NCI-H128 (cell line): ENCODE results near the gene SPAAR.
"Not testable (repeated sequence)": the region's sequence is repeated elsewhere in the genome, so short reads cannot be mapped to it uniquely, and the experiment has no call there.

Experiments used
- DNase-seq: peaks from one replicate; lab custom pipeline; 2025; ENCODE audit not compliant: unreplicated experiment; lab: John Stamatoyannopoulos, UW

SPAAR gene

DNA sequence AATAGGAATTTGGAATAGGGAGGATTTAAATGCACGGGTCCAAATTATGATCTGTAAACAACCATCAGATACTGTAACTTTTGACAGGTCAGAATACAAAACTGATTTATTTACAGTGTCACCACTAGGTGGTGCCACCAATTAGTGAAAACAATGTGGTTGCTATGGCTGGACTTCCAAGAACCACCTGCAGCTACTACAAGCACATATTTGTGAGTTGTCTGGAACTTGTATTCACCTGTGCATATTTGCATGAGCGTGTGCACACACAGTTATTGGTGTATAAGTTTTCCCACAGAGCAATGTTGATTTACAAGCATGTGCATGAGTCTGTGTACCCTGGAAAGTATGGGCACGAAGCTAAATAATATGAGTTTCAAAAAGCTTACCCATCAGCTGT lies 6.2 kb upstream of the SPAAR start:
- no peak for DNase-seq

DNA sequence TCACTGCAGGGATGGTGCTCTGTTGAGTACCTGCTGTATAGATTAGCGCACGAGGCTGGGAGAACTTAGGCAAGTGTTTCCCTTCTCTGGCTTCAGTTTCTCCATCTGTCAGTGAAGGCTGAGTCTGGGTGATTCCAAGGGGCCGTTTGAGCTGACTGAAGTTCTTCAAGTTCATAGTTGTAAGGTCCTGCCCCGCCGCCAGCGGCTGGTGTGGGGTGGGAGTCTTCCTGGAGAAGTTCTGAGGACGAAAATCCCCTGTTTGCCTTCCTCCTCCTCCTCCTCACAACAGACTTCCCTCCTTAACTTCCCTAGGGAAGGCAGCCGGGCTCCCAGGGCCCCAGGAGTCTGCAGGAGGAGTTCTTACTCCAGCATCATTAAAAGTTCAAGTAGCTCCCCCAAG lies 5.0 kb upstream of the SPAAR start:
- no peak for DNase-seq

DNA sequence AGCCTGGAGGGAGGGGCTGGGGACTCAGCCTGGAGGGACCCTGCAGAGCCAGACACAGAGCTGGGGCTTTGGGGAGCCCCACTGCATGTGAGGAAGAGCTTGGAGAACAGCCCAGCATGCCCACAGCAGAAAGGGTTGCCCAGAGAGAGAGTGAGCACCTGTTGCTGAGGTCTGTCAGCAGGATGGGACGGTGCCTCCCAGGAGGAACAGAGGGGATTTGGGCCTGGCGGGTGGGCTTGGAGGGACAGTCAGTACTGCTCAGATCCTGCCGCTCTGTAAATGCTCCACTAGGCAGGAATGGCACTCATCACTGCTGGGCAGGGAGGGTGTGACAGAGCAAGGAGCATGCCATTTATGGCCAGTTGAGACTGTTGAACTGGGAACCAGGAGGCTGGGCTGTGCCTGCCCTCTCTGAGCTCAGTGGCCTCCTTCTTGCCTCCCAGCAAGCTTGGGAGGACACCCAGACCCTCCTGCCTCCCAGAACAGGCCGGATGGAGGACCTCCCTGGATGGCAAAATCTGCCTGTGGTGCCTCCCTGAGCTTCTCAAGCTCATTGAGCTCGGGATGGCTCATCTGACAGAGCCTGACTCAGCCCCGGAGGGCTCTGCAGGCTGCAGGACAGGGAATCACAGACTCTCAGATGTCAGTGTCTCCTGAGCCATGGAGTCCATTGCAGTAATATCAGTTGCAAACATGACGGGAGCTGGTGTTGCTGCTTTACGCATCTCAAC lies 4.1 kb upstream of the SPAAR start:
- DNase-seq = no peak

DNA sequence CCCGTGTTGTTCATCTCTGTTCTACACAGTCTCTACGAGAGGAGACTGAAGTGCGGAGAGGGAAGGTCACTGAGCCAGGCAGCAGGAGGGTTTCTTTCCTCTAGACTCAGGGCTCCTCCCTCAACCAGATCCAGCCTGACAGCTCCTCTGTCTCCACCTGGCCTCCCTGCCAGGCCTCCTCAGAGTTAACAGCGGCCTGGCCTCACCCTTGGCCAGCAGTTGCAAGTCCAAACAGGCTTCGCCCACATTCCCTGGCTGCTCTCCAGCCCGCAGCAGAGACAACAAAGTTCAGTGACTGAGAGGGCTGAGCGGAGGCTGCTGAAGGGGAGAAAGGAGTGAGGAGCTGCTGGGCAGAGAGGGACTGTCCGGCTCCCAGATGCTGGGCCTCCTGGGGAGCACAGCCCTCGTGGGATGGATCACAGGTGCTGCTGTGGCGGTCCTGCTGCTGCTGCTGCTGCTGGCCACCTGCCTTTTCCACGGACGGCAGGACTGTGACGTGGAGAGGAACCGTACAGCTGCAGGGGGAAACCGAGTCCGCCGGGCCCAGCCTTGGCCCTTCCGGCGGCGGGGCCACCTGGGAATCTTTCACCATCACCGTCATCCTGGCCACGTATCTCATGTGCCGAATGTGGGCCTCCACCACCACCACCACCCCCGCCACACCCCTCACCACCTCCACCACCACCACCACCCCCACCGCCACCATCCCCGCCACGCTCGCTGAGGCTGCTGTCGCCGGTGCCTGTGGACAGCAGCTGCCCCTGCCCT lies 3.2 kb upstream of the SPAAR start, which contains the start of gene HRCT1:
HRCT1 (plus strand) TSS at position 291 of the 768 bp plus-strand sequence; CDS start at position 377, 86 bp downstream.
- DNase-seq = no peak

DNA sequence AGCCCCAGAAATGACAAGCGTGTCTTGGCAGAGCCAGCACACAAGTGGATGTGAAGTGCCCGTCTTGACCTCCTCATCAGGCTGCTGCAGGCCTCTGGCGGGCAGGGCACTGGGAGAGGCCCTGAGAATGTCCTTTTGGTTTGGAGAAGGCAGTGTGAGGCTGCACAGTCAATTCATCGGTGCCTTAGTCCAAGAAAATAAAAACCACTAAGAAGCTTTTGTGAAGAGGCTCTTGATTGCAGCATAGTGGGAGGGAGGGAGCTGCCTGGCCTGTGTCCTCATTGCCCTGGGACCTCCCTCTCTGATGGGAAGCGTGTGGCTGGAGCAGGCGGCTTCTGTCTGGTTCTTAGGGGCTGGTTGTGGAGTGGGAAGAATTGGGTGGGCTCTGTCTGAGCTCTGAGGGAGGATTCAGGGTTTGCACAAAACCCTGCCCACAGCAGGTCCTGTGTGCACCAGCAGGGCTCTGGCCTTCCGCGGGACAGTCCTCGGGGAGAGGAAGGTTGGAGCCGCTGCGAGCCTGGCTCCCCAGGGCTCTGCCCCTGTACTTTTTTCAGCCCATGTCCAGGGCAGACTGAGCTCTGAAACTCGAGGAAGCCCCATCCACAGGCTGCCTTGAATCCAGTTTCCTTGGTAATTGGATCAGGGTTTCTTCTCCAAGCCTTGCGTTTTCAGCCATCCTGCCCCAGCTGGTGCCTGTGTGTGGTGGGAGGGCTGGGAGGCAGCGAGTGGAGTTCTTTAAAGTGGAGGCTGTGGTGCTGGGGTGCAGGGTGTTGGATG lies 2.2 kb upstream of the SPAAR start:
- DNase-seq = no peak

DNA sequence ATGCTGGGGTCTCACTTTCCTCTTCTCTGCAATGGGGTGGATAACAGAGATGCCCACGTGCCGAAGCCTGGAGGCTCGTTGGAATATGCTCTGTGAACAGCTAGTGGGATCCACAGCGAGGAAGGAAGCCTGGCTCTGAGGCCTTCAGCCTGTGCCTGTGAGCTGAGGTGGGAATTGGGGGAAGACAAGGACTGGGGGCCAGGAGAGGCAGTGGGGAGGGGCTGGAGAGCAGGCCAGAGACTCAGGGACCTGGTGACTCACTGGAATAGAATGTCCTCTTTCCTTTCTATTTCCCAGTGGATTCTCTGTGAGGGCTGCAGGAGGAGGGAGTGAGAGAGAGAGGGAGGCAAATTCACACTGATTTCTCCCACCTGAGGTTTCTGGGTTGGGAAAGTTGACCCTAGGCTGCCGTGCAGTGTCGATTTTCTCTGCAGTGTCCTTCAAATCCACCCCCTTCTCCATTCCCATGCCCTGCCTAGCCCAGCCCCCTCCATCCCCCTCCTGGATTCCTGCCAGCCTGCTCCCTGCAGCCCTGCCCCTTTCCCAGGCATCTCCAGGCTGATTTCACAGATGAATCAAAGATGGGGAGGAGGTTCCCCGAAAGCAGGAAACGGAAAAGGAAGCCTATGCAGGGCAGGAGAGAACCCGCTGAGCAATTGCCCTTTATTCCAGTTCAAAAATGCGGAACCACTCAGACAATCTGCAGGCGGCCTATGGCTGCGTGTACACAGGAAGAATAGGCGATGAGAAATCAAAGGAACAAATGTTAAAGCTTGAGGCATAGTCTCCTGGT lies 1.4 kb upstream of the SPAAR start:
- DNase-seq = no peak

DNA sequence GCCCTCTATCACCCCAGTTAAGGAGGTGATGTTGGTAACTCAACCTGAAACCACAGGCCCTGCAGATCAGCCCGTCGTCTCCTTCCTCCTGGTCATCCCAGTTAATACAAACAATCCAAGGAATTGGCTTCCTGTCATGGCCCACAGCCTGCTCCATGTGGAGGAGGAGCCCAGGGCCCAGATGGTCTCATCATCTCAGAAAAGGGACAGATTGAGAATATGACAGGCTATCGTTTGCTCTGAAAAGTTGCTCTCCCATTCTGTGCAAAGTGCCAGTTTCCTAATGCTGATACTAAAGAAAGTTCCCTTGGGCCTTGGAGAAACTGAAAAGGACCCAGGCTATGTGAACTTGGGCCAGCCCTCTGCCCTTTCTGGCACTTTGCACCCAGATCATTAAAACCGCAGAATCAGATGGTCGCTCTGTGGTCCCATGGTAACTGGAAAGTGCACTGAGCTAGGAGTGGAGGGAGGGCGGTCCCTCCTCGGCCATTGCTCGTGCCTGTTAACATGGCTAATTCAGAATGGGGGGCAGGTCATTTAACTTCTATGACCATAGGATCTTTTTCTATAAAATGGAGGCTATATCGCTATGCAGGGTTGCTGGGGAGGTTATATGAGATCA lies 675 bp upstream of the SPAAR start:
- DNase-seq = no peak

DNA sequence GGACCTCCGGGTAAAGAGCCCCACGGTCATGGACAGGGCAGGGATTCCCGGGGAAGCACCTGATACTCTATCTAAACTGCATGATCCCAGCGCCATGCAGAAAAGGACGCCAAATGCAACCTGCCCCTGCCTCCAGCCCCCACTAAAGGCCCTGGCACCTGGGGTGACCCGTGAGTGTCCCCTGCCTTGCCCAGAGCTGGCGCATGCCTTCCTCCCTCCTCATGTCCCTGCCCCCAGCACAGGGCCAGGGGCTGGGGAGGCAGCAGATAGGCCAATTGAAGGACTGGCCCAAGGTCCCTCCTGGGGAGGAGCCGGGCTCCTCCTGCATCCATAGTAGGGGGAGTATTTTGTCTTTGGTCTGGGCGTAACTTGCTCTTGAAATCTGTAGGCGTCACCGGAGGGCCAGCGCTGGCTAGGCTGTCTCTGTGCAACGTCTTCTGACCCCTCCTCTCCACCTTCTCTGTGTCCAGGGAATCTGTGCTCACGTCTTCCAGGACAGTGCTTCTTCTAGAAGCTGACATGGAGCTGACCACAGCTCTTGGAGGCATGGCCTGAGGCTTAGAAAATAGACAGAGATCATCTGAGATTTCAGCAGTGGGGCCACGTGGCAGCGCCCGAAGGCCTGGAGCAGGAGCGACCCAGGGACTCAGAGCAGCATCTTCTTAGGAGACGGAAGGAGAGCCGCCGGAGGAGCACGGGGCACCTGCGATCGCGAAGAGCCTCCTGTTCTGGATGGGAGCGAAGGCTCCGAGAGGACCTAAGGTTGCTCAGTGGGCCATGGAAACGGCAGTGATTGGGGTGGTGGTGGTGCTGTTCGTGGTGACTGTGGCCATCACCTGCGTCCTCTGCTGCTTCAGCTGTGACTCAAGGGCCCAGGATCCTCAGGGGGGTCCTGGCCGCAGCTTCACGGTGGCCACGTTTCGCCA lies 660 bp downstream of the SPAAR start:
- no peak for DNase-seq

DNA sequence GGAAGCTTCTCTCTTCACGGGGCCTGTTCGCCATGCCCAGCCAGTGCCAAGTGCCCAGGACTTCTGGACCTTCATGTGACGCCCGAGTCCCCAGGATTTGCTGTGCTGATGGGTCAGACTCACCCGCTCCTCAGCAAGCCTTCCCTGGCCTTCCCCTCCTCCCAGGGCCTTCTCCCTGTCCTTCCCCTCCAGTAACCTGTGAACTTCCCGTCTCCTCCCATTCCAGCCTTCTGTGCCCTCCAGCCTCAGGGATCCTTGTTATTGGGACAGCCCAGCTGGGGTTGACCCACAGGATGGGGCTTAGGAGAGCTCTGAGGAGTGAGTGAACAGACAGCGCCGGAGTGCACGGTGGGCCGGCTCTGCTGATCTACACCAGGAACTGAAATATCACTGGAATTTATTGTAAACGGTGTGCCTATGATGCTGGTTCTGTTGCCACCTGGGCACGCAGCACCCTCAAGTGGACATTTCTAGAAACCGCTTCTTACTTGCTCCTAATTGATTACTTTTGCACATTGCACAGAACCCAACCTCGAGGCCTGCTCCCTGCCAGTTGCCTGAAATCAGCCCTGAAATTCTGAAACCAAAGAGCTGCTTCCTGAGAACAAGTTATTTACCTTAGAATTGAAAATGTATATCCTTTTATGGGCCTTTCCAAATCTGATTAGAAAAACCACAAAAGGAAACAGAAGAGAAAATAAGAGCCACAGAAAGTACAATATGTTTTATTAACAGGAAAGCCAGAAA lies 1.5 kb downstream of the SPAAR start:
- no peak for DNase-seq

DNA sequence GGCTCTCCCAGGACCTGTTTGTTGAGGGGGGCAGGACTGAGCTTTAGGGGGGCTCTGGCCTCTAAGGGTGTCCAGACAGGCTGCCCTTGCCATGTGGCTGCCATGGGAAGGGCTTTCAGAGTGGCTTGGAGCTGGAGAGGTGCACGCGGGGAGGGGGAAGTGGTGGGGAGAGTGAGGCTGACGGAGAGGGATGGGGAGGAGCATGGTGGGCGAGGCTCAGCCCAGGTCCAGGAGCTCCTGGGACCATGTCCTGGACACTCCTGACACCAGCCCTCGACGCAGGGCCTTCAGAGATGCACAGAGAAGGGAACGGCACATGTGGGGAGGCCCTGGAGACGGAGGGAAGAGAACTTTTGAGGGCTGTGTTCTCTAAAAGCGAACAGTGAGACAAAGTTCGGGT lies 2.4 kb downstream of the SPAAR start:
- no peak for DNase-seq

DNA sequence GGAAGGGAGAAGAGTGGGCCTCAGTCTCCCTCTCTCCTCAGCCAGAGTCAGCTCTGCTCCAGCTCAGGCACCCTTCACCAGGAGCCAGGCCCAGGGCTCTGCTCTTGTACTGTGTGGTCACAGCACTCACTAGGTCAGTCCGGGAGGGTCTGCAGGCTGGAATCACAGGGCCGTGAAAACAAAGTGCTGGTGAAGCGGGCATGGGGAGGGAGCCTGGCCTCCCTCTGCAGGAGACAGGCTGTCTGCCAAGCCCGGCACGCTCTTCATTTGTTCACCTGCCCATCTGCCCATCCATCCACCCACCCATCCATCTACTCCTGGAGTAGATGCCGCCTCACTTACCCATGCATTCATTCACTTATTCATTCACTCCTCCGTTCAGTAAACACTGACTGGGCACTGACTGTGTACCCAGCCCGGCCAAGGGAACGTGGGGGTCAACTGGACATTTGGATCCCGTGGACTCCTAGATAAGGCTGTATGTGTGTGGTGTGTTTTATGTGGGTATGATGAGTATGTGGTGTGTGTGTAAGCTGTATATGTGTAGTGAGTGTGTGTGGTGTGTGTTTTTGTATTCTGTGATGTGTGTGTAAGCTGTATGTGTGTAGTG lies 3.6 kb downstream of the SPAAR start:
- DNase-seq = no peak

DNA sequence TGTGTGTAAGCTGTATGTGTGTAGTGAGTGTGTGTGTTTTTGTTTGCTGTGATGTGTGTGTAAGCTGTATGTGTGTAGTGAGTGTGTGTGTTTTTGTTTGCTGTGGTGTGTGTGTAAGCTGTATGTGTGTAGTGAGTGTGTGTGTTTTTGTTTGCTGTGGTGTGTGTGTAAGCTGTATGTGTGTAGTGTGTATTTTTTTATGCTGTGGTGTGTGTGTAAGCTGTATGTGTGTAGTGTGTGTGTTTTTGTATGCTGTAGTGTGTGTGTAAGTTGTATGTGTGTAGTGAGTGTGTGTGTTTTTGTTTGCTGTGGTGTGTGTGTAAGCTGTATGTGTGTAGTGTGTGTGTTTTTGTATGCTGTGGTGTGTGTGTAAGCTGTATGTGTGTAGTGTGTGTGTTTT lies 4.1 kb downstream of the SPAAR start:
- DNase-seq = not testable (repeated sequence)

DNA sequence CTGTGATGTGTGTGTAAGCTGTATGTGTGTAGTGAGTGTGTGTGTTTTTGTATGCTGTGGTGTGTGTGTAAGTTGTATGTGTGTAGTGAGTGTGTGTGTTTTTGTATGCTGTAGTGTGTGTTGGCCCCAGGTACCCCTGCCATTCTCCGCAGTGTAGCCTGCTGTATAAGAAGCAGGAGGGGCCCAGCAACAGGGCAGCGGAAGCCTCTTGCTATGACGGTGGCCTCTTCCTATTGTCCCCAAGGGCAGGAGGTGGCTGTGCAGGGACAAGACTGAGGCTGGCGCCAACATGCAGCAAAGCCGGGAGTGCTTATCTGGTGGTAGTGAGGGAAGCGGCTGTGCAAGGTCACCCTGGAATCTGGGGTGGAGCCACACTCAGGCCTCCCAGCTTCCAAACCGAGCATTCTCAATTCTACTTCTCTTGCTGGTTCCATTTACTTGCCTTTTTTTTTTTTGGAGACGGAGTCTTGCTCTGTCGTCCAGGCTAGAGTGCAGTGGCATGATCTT lies 5.1 kb downstream of the SPAAR start:
- no peak for DNase-seq

DNA sequence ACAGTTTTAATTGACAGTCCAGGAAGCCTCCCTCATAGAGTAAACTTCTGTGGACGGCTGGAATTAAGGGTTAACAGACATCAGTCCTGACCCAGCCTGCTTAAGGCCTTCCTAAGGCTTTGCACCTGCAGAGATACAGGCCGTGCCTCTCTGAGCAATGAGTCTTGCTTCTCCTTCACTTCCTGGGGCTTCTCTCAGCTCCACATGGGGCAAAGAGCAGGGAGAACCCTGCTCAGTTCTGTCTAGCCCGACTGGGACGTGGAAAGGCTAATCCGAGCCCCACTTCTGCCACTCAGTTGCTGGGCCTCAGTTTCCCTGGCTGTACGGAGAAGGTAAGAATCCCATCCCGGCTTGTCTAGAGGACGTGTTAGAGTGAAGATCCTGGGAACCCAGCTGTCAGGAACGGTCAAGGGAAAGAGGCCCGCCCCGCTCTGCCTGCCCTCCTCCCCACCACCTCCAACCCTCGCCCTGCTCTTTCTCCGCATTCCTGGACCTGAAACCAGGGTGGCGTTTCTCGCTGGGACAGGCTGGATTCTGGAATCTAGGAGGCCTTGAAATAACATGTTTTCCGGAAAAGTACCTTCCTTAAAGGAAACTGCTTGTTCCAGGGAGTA lies 6.5 kb downstream of the SPAAR start:
- no peak for DNase-seq

DNA sequence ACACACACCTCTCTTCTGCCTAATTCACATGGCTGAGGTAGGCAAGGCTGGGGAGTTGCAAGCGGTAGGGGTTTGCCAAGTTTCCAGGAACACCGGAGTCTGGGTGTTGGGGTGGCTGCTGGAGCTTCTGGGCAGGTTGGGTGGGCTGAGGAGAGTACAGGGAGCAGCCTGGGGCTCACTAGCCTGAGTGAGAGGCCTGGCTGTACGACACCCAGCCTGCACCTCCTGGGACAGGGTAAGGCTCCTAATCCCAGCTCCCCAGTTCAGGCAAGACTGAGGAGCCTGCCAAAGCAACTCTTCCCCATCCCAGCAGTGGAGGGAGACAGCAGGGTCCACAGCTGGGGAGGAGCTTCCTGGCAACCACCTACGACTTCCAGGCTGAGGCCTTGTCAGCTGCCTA lies 8.0 kb downstream of the SPAAR start:
- DNase-seq = no peak

DNA sequence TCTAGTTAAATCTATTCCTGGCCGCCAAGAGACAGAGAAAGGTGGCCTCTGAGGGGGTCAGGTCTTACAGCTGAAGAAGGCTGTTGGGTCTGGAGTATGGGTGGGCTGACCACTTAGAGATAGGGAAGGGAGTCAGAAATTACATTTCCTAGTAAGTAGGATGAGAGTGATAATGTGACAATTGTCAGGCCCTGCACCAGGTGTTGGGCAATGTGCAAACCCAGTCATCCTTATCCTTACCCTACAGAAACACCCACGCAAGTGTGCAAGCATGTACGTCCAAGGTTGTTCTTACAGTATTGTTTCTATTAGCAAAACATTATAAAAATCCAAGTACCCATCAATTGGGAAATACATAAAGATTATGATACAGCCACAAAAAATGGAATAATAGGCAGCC lies 9.5 kb downstream of the SPAAR start:
- DNase-seq = no peak

DNA sequence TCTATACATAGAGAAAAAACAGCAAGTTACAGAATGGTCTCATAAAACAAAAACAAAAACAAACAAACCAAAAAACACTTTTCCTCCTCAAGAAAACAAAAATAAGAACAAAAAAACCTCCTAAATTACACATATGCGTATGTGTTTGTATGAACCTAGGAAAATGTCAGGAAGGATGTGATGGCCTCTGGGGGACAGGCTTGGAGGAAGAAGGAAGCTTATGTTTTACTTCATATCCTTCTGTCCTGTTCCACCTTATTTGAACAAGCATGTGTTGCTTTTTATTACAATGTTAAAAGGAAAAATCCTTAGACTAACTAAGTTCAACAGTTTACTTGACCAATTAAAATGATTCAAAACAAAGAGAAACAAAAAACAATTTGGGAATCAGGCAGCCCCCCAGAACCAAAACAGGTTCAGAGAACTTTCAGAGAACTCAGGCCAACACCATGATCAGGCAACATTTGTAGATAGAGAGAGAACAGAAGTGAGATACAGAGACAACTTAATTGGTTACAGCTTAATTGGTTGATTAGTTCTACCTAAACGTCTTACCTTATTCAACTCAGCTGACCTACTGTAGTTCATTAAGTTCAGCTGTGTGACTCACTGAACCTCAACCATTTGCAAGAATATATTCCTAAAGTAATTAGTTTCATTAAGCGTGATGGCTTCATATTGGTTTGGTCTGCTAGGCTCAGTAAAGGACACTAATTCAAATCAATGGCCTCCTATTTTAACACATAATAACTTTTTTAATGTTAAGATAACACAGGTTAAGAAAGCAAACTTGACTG lies 10.1 kb downstream of the SPAAR start:
- no peak for DNase-seq
